Testis (tissue), 3 donors: ENCODE measurements around the gene GRWD1. TPM values are rescaled to one million over a fixed set of nuclear protein-coding genes. Genes with fewer than 3 reads are reported as not detected.

Experiments
- DNase-seq: peaks from one replicate; pipeline ENCODE4 v3.0.0-alpha.2; 2019
- H3K27ac ChIP-seq, 2 donors: fragments of 200-600 bp; sonication (generic); one replicate each; pipeline ENCODE4 v1.5.1; 2019
- H3K27me3 ChIP-seq: fragments of 200-600 bp; sonication (generic); one replicate; pipeline ENCODE4 v1.5.1; 2019
- H3K36me3 ChIP-seq: fragments of 200-600 bp; sonication (generic); one replicate; pipeline ENCODE4 v1.5.1; 2017; ENCODE audit warnings: low read depth; ENCODE audit errors: missing control alignments
- H3K4me1 ChIP-seq: fragments of 200-600 bp; sonication (generic); one replicate; pipeline ENCODE4 v1.5.1; 2019
- H3K4me3 ChIP-seq, 2 donors: fragments of 200-600 bp; sonication (generic); one replicate each; pipeline ENCODE4 v1.5.1; 2017 to 2019
- H3K9me3 ChIP-seq: fragments of 200-600 bp; sonication (generic); one replicate; pipeline ENCODE4 v1.5.1; 2017
- POLR2A ChIP-seq: fragments of 450-650 bp; IDR thresholded peaks from one replicate; pipeline ENCODE4 v1.6.1; 2017; ENCODE audit warnings: antibody characterized with exemption, mild to moderate bottlenecking, moderate library complexity
- WGBS, 2 donors: methylation state at CpG; one replicate each; pipeline ENCODE4 v1.1.5; 2018; 5-methylcytosine and 5-hydroxymethylcytosine counted together
- intact Hi-C: fragments of 100-400 bp; cut with DNase I; formaldehyde crosslinking; loops from one replicate; pipeline ENCODE4 v1.15.1; 2023; ENCODE audit warnings: low total_unique reads
- polyA plus RNA-seq: library from polyadenylated mRNA; stranded (reverse); fragments of 350-450 nt; fragmentation: Illumina TruSeq; extraction: RNeasy Lipid Tissue Mini Kit (QIAGEN cat#74804); gene quantifications from one replicate; pipeline ENCODE4 v1.2.3, GENCODE V29; 2014; ENCODE audit warnings: low read depth, low replicate concordance; ENCODE audit not compliant: insufficient read depth
- total RNA-seq, 2 donors: library from RNA; depleted of rRNA; stranded (reverse); fragments of >200 nt; gene quantifications; one replicate each; pipeline ENCODE4 v1.2.3, GENCODE V29; 2016
- TF ChIP-seq, protein P1 (sequence below), 3 experiments: fragments of 450-650 bp in 2 of 3; fragments of 200-600 bp in 1 of 3; sonication (generic) in 1 of 3; IDR thresholded peaks; one replicate each; pipeline ENCODE4 v1.5.1; 2016 to 2019; ENCODE audit warnings: antibody characterized with exemption in 3 of 3, mild to moderate bottlenecking in 2 of 3, moderate library complexity in 1 of 3

Gene GRWD1
- total and polyA plus RNA-seq, 3 donors from 2014 or later, result 17.8 to 35.2 (median 32.8) TPM

DNA sequence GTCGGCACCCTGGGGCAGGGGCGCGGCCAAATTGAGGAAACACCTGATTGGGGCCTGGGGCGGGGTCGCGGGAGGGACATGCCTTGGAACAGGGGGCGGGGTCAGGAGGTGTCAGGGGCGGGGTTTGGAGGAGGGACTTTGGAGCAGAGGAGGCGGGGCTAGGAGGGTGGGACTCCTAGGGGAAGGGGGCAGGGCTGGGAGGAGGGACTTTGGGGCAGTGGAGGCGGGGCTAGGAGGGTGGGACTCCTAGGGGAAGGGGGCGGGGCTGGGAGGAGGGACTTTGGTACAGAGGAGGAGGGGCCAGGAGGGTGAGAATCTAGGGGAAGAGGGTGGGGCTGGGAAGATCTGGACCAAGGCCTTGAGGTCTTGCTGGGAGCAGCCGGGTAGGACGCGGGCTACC, 30.4 kb upstream of the GRWD1 start:
- DNase-seq, result peak; percentile 86
- Histone ChIP-seq H3K4me1 (peaks cover 3% of the 10 kb centered on the region), H3K27me3 (no peaks in the 10 kb centered on the region), H3K9me3 (no peaks in the 10 kb centered on the region), H3K36me3 (no peaks in the 10 kb centered on the region), H3K4me3 (peak overlapping the region; percentile 10 to 29), H3K27ac (no peak overlapping the region)
- no peak for TF ChIP-seq POLR2A
- TF ChIP-seq, protein P1, sequence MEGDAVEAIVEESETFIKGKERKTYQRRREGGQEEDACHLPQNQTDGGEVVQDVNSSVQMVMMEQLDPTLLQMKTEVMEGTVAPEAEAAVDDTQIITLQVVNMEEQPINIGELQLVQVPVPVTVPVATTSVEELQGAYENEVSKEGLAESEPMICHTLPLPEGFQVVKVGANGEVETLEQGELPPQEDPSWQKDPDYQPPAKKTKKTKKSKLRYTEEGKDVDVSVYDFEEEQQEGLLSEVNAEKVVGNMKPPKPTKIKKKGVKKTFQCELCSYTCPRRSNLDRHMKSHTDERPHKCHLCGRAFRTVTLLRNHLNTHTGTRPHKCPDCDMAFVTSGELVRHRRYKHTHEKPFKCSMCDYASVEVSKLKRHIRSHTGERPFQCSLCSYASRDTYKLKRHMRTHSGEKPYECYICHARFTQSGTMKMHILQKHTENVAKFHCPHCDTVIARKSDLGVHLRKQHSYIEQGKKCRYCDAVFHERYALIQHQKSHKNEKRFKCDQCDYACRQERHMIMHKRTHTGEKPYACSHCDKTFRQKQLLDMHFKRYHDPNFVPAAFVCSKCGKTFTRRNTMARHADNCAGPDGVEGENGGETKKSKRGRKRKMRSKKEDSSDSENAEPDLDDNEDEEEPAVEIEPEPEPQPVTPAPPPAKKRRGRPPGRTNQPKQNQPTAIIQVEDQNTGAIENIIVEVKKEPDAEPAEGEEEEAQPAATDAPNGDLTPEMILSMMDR (IDR thresholded peaks at IDR 0.05), result no peak
- intact Hi-C loops, result no loop called here
- WGBS, 2 donors, result 33 to 35% methylated on average over 14 of the region's 14 CpGs

DNA sequence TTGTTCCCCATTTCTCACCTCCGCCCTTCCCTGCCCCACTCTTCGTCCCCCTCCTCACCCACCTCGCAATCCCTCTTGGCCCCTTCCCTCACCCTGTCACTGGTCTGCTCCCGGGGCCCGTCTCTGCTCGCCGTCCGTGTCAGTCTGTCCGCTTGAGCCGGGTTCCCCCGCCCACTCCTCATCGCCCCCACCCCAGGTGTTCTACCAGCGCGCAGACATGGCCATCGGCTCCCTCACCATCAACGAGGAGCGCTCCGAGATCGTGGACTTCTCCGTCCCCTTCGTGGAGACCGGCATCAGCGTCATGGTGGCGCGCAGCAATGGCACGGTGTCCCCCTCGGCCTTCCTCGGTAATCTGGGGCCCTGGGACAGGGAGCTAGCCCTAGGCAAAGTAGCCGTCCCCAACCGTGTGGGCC, 30.0 kb upstream of the GRWD1 start:
- Histone ChIP-seq H3K4me3 (peak overlapping the region; percentile 10 to 29), H3K4me1 (peaks cover 3% of the 10 kb centered on the region), H3K36me3 (no peaks in the 10 kb centered on the region), H3K9me3 (no peaks in the 10 kb centered on the region), H3K27ac (no peak overlapping the region), H3K27me3 (no peaks in the 10 kb centered on the region)
- intact Hi-C loops, result no loop called here
- TF ChIP-seq, protein P1 (IDR thresholded peaks at IDR 0.05), result no peak
- TF ChIP-seq POLR2A, result no peak
- WGBS, 2 donors, result 45 to 46% methylated on average over 27 to 30 of the region's 30 CpGs
- no peak for DNase-seq

DNA sequence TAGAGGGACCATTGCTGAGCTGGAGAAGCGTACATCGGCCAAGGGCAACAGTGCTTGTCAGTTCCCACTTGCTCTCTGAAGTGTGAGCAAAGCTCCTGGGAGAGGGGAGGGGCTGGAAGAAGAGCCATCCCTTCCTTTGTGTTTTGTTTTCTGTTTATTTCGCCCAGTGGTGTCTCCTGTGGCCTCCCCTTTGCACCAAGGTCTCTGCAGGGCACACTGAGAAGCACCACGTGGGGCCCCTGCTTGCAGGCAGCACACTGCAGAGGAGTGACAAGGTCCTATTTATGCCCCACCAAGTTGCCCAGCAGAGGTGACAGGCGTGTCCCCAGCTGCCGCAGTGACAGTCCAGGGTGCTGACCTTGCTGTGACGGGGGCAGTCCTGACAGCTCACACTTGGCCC, 28.4 kb upstream of the GRWD1 start:
- Histone ChIP-seq H3K27me3 (no peaks in the 10 kb centered on the region), H3K4me3 (no peak overlapping the region), H3K27ac (no peak overlapping the region), H3K4me1 (peaks cover 3% of the 10 kb centered on the region), H3K9me3 (no peaks in the 10 kb centered on the region), H3K36me3 (no peaks in the 10 kb centered on the region)
- WGBS, 2 donors, result 70 to 84% methylated on average over 3 to 7 of the region's 7 CpGs
- intact Hi-C loops, result no loop called here
- DNase-seq, result no peak
- no peak for TF ChIP-seq POLR2A
- TF ChIP-seq, protein P1 (IDR thresholded peaks at IDR 0.05), result no peak

DNA sequence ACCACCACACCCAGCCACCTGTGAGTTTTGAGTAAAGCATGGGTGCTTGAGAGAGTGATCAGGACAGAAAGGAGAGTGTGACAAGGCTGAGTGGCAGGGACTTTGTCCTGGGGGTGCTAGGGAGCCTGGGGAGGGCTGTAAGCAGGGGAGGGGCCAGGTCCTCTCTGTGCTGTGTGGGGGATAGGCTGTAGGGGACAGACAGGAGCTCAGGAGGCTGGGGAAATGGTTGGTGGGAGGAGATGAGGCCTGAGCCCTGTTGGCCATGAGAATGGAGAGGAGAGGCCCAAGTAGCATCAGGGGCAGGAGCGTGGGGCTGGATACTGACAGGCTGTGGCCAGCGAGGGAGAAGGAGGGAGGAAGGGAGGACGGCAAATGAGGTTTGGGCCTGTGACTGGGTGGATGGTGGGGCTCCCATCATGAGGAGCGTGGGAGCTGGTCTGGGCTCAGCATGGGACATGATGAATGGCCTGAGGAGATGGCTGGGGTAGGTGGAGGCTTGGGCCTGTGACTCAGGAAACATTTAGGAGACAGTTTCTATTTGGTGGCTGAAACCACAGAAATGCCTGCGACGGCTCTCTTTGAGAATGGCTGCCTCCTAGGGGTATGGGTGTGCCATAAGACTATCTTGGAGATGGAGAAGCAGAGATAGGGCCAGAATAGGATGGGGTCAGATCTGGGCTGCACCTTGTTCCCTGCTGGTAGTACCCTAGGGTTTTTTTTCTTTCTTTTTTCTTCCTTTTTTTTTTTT, 27.3 kb upstream of the GRWD1 start:
- intact Hi-C loops, result no loop called here
- 77 to 80% methylated on average over 6 of the region's 6 CpGs for WGBS, 2 donors
- TF ChIP-seq, protein P1 (IDR thresholded peaks at IDR 0.05), result no peak
- no peak for TF ChIP-seq POLR2A
- H3K36me3 ChIP-seq, result no peaks in the 10 kb centered on the region
- no peak overlapping the region for H3K4me3 ChIP-seq
- no peak for DNase-seq
- no peak overlapping the region for H3K27ac ChIP-seq
- peaks cover 3% of the 10 kb centered on the region for H3K4me1 ChIP-seq
- H3K27me3 ChIP-seq, result no peaks in the 10 kb centered on the region
- H3K9me3 ChIP-seq, result no peaks in the 10 kb centered on the region
